GM21619 (cell line): ENCODE data around the gene FNDC3B.

Experiments used
- ATAC-seq: cut with Tn5 transposase; IDR thresholded peaks from one replicate; pipeline ENCODE4 v1.9.1; 2021; ENCODE audit not compliant: unreplicated experiment

The FNDC3B gene

GRCh38 chr3:172437713-172438112, 398.3 kb downstream of the FNDC3B start:
- no peak for ATAC-seq

DNA sequence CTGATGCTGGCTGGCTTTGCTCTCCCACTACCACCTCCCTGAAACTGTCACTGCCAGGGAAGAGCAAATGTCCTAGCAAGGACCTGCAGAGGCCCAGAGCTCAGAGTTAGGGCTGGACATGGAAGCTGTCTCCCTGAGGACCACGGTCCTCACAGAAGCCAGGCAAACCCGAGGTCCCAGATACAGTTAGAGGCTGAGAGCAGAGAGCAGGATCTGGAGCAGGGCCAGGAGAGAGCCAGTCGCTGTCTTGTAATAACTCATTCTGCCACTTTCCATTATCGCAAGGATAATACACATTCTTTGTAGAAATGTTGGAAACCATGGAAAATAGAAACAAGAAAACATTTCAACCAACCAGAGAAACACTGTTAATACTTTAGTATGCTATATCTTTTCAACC, 398.8 kb downstream of the FNDC3B start:
- no peak for ATAC-seq

DNA sequence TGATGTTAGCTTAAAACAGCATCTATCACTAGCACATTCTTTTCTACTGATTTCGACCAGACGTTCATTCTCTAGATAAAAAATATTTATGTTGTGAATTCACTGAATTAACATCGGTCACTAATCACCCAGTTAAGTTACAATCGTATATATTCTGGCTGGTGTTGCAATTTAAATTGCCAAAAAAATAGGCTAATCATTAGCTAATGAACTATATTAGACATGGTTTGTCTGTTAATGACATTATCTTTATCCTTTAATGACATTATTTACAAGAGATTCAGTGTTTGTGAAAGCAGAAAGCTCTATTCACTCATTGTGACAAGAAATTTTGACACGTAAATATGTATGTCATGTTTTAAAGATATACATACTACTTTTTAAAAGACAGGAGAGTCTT, 402.2 kb downstream of the FNDC3B start:
- no peak for ATAC-seq

- ATAC-seq, result no peak
These were observed 403.2 kb downstream of the FNDC3B start for GRCh38 chr3:172442606-172443005.

- ATAC-seq, result no peak
These were observed 405.4 kb downstream of the FNDC3B start for GRCh38 chr3:172444821-172445220.

DNA sequence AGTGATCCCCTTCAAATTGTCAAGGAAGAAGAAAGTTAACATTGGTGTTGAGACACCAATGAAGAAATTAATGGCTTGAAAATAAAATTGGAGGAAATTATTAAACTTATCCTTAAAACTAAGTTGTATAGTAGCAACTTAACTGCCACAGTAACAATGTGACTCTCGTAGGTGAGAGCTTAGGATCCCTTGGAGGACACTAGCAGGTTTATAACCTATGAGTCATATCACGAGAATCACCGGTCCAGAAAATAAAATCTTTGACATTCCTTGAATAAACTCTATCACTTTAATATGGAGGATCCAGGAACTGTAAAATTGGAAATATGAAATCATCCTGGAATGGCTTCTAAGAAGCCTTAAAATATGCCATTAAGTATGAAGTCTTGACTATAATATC, 406.8 kb downstream of the FNDC3B start:
- no peak for ATAC-seq

DNA sequence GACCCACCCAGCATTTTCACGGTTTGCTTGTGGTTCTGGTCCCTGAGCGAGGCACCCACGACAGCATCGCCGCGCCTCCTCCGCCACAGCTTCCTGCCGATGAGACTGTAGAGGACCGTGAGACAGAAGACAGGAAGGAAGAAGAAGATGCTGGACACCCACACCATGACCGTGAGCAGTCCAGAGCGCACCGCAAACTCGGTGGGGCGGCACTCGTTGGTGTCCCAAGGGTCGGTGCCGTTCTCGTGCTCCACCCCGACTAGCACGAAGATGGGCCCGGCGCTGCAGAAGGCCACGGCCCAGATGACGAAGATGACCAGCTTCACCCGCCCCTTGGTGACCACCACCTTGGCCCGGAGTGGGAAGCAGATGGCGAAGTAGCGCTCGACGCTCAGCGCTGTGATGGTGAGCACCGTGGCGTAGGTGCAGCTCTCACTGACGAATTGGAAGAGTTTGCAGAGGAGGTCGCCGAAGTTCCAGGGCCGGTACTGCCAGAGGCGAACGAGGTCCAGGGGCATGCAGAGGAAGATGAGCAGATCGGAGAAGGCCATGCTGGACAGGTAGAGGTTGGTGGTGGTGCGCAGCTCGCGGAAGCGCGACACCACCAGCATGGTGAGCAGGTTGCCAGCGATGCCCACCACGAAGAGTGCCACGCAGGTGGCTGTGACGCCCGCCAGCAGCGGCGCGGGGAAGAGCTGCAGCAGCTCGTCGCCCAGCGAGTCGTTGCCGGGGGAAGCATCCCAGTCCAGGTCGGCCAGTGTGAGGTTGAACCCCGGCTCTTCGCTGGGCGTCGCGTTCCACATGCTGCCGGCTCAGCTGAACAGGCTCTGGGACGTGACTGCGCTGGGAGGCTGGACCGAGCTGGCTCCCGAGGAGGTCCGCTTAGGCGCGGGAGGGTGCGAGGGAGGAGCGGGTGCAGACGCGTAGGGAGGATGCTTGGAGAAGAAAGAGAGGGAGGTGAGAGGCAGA, 408.5 kb downstream of the FNDC3B start, which contains the start of gene GHSR:
TSS of gene GHSR (minus strand) at position 846 of the 969 bp plus-strand sequence. CDS start at position 803, 43 bp downstream.
- ATAC-seq, result no peak

DNA sequence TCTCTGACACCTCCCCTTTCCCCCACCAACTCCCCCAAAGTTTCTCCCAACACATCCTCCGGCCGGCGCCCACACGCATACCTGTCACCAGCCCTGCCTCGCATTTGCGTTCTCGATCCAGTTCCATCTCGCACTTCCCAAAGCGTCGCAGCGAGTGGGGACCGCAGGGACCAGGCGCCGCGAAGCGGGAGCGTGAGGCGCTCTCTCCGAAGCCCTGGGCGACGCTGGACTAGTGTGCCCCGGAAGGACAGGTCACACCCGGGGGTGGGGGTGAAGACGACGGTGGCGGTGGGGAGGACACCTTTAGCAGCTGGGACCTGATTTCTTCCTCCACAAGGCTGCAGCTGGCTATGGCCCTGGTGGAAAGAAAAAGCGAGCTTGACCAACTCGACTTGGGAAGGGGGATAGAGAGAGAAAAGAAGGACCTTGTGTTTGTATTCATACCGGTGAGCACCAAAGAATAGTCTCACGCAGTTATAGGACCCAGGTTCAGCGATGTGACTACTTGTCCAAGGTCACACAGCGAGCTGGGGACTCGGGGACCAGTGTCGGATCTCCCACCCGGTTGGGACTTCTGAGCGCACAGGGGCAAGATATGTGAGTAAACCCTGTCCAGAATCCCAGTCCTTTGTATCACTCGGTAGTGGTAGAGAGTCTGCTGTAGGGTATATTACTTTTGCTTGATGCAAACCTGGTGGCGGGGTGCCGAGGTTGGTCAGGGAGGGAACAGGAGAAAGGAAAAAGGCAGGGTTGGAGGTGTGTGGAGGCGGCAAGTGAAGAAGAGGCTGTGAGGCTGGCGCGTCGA, 409.5 kb downstream of the FNDC3B start:
- ATAC-seq, result no peak

DNA sequence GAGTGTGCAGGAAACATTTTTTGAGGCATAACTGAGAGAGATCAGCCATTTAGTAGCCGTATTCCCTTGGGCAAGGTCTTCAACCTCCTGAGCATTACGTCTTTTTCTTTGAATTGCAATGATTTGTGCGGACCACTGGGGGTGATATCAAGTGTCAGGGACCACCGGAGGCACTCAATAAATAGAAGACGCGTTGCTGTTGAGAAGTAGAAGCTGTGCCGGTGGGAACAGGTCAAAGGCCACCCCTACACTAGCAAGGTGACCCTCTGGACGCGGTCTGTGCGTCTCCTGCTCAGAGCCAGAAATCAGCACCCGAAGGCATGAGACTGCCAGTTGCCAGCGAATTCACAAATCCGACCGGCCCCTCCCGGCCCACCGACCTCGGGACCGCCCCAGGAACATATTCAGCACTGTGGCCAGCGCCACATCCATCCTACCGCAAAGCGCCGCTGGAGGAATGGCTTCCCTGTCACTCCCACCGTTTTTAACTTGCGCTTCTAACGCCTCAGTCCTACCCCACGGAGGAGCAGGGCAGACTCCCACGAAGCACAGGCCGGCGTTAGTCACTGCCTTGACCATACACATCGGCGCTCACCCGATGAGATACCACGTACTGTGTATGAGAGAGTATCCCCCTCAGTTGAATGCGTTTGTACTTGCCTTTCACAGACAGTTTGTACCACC, 410.2 kb downstream of the FNDC3B start:
- no peak for ATAC-seq
